HG03097 (cell line): Measurements from ENCODE around the gene MTARC2.
A peak's percentile ranks its signal among the peaks of the same experiment; 100 is the strongest.
"Not testable (repeated sequence)": the region's sequence is repeated elsewhere in the genome, so short reads cannot be mapped to it uniquely, and the experiment has no call there.

ENCODE experiments used
- ATAC-seq: cut with Tn5 transposase; IDR thresholded peaks from one replicate; pipeline ENCODE4 v1.9.1; 2021; ENCODE audit not compliant: unreplicated experiment, low FRiP score

The MTARC2 gene

DNA sequence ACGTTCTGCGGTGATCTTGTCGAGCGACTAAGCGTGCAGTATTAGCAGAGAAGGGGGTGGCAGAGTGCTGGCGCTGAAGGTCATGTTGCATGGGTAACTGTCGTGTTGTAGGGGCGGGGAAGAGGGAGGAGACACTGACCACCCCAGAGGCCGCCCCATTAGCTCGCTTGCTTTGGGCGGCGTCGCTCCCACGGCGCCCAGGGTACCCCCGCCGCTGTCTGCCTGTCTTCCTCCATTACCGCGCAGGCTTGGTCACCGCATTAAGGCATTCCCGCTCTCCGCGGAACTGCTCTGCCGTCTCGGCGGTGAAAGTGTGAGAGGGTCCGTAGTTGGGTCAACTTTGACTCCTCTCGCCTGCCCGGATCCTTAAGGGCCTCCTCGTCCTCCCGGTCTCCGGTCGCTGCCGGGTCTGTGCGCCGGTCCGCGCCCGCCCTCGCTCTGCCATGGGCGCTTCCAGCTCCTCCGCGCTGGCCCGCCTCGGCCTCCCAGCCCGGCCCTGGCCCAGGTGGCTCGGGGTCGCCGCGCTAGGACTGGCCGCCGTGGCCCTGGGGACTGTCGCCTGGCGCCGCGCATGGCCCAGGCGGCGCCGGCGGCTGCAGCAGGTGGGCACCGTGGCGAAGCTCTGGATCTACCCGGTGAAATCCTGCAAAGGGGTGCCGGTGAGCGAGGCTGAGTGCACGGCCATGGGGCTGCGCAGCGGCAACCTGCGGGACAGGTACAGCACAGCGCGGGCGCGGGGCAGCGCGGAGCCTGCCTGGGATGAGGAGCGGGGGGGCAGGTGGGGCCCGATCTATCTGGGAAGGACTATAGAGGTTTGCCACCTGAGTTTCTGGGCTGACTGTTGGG, at the start of gene MTARC2:
Gene MTARC2, plus strand, starts transcription at position 234 of the 846 bp plus-strand sequence. Its CDS starts 210 bp downstream, at position 444.
- peak; percentile 83 for ATAC-seq

- ATAC-seq = no peak
Observed at GRCh38 chr1:220698607-220699016, 49.5 kb upstream of the MTARC2 start.

DNA sequence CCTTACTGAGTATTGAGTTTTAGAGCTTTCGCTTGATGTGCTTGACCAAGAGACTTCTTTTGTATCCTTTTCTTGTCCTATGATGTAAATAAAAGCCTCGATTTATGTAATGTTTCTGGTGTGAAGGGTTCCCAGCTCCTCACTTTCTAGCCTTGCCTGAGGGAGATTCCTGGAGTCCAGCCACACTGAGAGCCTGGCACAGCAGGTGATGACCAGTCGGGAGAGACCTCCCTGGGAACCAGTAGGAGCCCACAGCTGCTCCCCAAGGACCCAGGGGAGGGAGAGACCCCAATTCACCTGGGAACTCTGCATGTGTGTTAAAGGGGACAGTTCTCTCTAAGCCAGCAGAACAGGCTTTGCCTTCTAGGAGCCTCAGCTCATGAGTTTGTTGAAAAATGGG, 49.1 kb upstream of the MTARC2 start:
- no peak for ATAC-seq

DNA sequence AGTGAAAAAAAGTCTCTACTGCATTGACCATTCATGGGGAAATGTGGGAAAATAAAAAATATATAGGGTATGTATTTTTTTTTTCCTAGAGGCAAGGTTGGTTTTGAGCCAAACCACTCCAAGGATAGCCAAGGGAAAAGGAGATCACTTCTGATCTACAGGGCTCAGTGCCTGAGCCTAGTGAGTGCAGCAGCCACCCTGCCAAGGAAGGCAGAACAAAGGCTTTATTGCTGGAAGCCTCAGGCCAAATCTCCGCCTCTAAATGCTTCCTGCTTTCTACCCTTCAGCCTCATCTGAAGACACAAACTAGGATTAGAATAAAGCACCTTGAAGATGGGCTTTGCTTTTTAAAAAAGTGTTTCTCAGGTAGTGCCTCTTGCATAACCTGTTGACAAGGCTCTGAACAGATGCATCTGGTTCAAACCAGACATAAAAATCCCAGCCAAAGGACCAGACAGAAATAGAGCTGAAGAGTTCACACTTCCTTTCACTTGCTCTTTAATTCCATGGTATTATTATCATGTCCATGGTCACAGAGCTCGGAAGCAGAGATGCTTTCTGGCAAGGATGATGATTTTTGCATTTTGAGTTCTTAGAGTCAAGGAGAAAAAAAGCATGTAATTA, 47.5 kb upstream of the MTARC2 start:
- no peak for ATAC-seq

DNA sequence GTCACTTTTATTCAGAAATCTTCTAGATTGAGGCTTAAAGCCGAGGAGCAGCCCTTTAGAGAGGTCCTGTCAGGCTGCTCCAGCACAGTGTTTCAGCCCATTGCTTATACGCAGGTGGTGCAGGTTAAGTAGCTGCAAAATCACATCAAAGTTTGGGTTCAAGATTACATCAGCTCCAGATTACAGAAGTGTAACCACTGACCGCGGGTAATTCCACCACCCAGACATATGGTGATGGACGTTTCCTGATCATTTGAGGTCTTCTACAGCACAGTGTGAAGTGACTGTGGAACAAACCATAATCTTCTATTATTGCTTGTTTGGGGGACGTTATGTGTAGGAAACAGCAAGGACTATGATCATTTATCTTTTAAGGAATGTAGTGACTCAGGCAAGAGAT, 46.1 kb upstream of the MTARC2 start:
- ATAC-seq = no peak

- no peak for ATAC-seq
Observed at GRCh38 chr1:220702733-220703270, 45.3 kb upstream of the MTARC2 start.

DNA sequence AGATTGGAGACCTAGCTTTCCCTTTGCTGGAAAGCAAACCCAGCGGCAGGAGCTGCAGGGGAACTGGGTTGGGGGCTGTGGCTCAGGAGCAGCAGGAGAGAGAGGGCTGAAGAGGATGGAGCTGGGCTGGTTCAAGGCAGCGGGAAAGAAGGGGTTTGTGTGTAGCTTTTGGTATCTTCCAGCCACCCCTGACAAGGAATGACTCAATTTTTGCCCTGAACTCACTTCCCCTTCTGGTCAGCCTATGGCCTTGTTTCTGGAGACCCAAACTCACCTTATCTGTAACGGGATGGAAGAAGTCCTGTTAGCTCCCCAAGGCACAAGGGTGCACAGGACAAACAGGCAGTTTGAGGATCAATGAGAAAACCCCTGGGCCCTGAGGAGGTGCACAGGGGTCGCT, 44.8 kb upstream of the MTARC2 start:
- ATAC-seq = no peak

GRCh38 chr1:220705782-220706181, 42.3 kb upstream of the MTARC2 start:
- ATAC-seq = no peak

GRCh38 chr1:220706480-220706879, 41.6 kb upstream of the MTARC2 start:
- ATAC-seq = no peak

- ATAC-seq = no peak
Observed at GRCh38 chr1:220707160-220707559, 41.0 kb upstream of the MTARC2 start.

GRCh38 chr1:220708244-220708643, 39.9 kb upstream of the MTARC2 start:
- no peak for ATAC-seq

- ATAC-seq = no peak
Observed at GRCh38 chr1:220708936-220709801, 39.0 kb upstream of the MTARC2 start.

GRCh38 chr1:220710333-220710732, 37.8 kb upstream of the MTARC2 start:
- no peak for ATAC-seq

GRCh38 chr1:220711056-220711809, 36.9 kb upstream of the MTARC2 start:
- ATAC-seq = peak; percentile 80

GRCh38 chr1:220715986-220716385, 32.1 kb upstream of the MTARC2 start:
- ATAC-seq = not testable (repeated sequence)

GRCh38 chr1:220717800-220718640, 30.1 kb upstream of the MTARC2 start:
- ATAC-seq = peak; percentile 70

GRCh38 chr1:220721266-220721665, 26.9 kb upstream of the MTARC2 start:
- ATAC-seq = not testable (repeated sequence)

GRCh38 chr1:220726634-220727033, 21.5 kb upstream of the MTARC2 start:
- ATAC-seq = no peak

GRCh38 chr1:220727519-220727918, 20.6 kb upstream of the MTARC2 start:
- no peak for ATAC-seq
